22Rv1 (cell line): Measurements from ENCODE around the gene SLC12A2.

Experiments used
- H3K27ac ChIP-seq: fragments of 450-650 bp; 2 replicates; pipeline ENCODE4 v1.5.1; 2017
- ZFX ChIP-seq: fragments of 450-650 bp; IDR thresholded peaks from 2 replicates; pipeline ENCODE4 v1.6.1; 2017; ENCODE audit warnings: antibody characterized with exemption, borderline replicate concordance
- TF ChIP-seq, protein P1 (sequence below): fragments of 450-650 bp; IDR thresholded peaks from 2 replicates; pipeline ENCODE4 v1.5.1; 2017; ENCODE audit warnings: mild to moderate bottlenecking

Gene SLC12A2

DNA sequence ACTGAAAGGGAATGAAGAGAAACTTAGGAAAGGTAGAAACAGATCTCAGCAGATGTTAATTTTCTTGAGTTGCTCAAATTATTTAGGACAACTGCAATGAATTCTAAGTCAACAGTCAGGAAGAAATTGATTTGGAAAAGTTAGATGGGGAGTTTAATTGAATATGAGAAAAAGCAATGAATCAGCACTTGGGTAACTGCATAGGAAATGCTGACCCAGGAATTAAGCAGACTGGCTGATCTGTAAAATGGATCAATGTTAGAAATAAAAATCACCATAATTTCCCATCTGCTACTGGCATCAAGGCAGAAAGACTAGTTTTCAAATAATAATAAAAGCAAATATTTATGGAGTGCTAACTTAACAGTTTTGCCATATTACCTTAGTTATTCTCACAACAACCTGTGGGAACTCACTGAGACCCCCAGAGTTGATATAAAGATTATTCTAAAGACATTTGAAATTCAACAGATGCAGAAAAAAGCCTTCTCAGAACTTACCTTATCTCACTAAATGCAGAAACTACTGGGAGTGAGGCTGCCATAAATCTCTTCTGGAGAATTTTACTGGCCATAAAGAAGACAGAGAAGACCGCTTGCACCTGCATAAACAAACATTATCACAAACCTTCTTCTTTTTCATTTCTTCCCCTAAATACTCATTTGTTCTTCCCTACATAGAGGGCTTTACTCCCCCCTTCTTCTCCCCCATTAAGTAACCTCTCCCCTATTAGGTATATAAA lies 22.8 kb upstream of the SLC12A2 start:
- no peak for TF ChIP-seq ZFX
- TF ChIP-seq, protein P1, sequence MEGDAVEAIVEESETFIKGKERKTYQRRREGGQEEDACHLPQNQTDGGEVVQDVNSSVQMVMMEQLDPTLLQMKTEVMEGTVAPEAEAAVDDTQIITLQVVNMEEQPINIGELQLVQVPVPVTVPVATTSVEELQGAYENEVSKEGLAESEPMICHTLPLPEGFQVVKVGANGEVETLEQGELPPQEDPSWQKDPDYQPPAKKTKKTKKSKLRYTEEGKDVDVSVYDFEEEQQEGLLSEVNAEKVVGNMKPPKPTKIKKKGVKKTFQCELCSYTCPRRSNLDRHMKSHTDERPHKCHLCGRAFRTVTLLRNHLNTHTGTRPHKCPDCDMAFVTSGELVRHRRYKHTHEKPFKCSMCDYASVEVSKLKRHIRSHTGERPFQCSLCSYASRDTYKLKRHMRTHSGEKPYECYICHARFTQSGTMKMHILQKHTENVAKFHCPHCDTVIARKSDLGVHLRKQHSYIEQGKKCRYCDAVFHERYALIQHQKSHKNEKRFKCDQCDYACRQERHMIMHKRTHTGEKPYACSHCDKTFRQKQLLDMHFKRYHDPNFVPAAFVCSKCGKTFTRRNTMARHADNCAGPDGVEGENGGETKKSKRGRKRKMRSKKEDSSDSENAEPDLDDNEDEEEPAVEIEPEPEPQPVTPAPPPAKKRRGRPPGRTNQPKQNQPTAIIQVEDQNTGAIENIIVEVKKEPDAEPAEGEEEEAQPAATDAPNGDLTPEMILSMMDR, result no peak

GRCh38 chr5:128062172-128062746 lies 21.3 kb upstream of the SLC12A2 start:
- TF ChIP-seq, protein P1, result no peak
- no peak for TF ChIP-seq ZFX
- H3K27ac ChIP-seq, result no peak overlapping the region

More for the DNA sequence above, 22.8 kb upstream of the SLC12A2 start:
- H3K27ac ChIP-seq, result no peak overlapping the region

DNA sequence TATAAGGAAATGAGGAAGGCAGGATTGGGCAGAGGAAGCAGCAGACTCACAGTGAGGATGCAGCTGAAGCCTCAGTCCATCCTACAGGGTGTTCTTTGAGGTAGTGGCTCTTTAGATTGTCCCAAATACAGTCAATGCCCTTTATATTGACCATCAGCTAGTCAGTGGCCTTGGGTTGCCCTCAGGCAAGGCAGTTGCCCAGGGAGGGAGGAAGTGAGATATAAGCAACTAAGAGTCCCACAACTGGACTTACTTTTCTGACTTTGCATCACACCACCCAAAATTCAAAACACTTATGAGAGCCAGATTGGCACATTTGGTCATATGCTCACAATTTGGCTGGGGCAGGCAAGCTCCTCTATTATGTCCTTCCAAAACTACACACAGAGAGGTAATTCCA lies 9.4 kb upstream of the SLC12A2 start:
- no peak overlapping the region for H3K27ac ChIP-seq
- TF ChIP-seq, protein P1, result no peak
- TF ChIP-seq ZFX, result no peak

DNA sequence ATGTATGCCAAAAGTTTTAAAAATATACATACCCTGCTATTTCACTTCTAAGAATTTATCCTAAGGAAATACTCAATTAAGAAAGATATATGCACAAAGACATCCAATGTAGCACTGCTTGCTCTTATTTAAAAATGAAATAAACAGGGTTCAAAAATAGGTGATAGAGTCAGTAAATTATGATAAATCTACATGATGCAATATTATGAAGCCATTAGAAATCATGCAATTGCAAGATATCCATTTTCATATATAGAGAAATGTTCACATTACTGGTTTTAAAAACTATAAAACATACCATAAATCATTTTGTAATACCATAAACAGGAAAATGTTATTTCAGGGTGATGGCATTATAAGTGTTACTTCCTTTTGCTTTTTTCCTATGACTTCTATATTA lies 8.6 kb upstream of the SLC12A2 start:
- H3K27ac ChIP-seq, result no peak overlapping the region
- TF ChIP-seq, protein P1, result no peak
- TF ChIP-seq ZFX, result no peak

GRCh38 chr5:128077526-128077925 lies 6.0 kb upstream of the SLC12A2 start:
- TF ChIP-seq, protein P1, result no peak
- TF ChIP-seq ZFX, result no peak
- H3K27ac ChIP-seq, result no peak overlapping the region

DNA sequence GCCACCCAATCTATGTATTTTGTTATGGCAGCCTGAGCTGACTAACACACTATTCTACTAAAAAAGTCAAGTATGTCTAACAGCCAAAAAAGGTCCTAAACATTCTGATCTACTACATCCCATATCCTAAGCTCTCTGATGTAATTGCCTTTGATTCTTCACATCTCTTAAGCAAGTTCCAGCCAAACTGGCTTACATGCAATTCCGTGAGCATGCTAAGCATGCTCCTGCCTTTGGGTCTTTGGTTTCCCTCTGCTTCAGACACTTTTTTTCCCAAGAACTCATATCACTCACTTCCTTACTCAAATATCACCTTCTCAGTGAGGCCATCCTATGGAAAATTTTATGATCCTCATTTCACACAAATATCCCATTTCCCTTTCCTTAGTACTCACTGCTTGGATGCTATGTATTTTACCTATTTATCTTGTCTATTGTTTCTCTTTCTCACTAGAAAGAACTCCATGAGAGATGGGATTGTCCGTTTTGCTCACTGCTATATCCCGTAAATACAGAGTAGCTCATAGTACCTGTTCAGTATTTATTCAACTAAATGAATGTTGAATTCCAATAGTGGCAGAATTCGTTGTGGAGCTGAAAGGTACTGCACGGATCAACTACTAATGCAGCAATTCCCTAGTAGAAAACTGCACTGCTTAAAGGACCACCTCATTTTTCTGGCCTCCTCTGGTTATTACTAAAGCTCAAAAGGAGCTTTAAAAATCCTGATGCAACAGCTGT lies 2.3 kb upstream of the SLC12A2 start:
- TF ChIP-seq, protein P1, result no peak
- no peak for TF ChIP-seq ZFX
- H3K27ac ChIP-seq, result no peak overlapping the region
